Stomach (tissue), 9 donors: ENCODE results near the gene AP4E1. TPM values are rescaled to one million over a fixed set of nuclear protein-coding genes. Genes with fewer than 3 reads are reported as not detected.

ENCODE experiments used
- DNase-seq, 2 donors: peaks; one replicate each; pipeline versions ENCODE4 v3.0.0 to v3.0.0-alpha.2; 2013 to 2019
- H3K27ac ChIP-seq, 5 donors: fragments of 200-600 bp in 4 of 5; sonication (generic) in 4 of 5; one replicate each; pipeline ENCODE4 v1.5.1; 2013 to 2019; ENCODE audit warnings: mild to moderate bottlenecking in 1 of 5, moderate library complexity in 1 of 5
- H3K27me3 ChIP-seq, 3 donors: fragments of 200-600 bp; sonication (generic); one replicate each; pipeline ENCODE4 v1.5.1; 2017 to 2019; ENCODE audit warnings: mixed run types in 1 of 3
- H3K36me3 ChIP-seq, 4 donors: fragments of 200-600 bp; sonication (generic); 1 replicate in 3 of 4; 2 replicates in 1 of 4; pipeline ENCODE4 v1.5.1; 2016 to 2019
- H3K4me1 ChIP-seq, 4 donors: fragments of 200-600 bp; sonication (generic); one replicate each; pipeline ENCODE4 v1.5.1; 2016 to 2019
- H3K4me3 ChIP-seq, 4 donors: fragments of 200-600 bp; sonication (generic) in 3 of 4; one replicate each; pipeline ENCODE4 v1.5.1; 2016 to 2019; ENCODE audit warnings: mild to moderate bottlenecking in 1 of 4
- H3K9me3 ChIP-seq, 4 donors: fragments of 200-600 bp; sonication (generic); one replicate each; pipeline ENCODE4 v1.5.1; 2016 to 2019
- EP300 ChIP-seq: sonication (generic); formaldehyde crosslinking; IDR thresholded peaks from one replicate; pipeline ENCODE4 v1.6.1; 2017; ENCODE audit warnings: antibody characterized with exemption
- POLR2A ChIP-seq, 4 donors: fragments of 450-650 bp; IDR thresholded peaks; one replicate each; pipeline ENCODE4 v1.6.1; 2016; ENCODE audit warnings: antibody characterized with exemption in 4 of 4, control low read depth in 2 of 4, mild to moderate bottlenecking in 1 of 4, moderate library complexity in 1 of 4
- POLR2AphosphoS5 ChIP-seq, 3 donors: sonication (generic); formaldehyde crosslinking; IDR thresholded peaks; one replicate each; pipeline ENCODE4 v1.6.1; 2016; ENCODE audit warnings: antibody characterized with exemption in 3 of 3
- WGBS, 5 donors: extraction: QIAGEN DNeasy Blood & Tissue Kit in 3 of 5; methylation state at CpG; one replicate each; pipeline versions ENCODE4 v1.1.5 to v1.1.7; 2013 to 2018; 5-methylcytosine and 5-hydroxymethylcytosine counted together
- intact Hi-C: fragments of 100-400 bp; cut with DNase I; formaldehyde crosslinking; loops from one replicate; pipeline ENCODE4 v1.15.1; 2023; ENCODE audit warnings: low total_unique reads
- polyA plus RNA-seq, 3 donors: library from polyadenylated mRNA; stranded (reverse); fragments of 200-250 nt; gene quantifications; one replicate each; pipeline ENCODE4 v1.2.3, GENCODE V29; 2013
- total RNA-seq, 5 donors: library from RNA; depleted of rRNA; stranded (reverse); fragments of >200 nt; gene quantifications; one replicate each; pipeline versions ENCODE4 v1.1.0 to v1.2.3, GENCODE V29; 2014 to 2016
- TF ChIP-seq, protein P1 (sequence below), 7 experiments: fragments of 450-650 bp in 4 of 7; fragments of 200-600 bp in 3 of 7; sonication (generic) in 3 of 7; IDR thresholded peaks; one replicate each; pipeline ENCODE4 v1.5.1; 2016 to 2019; ENCODE audit warnings: antibody characterized with exemption in 7 of 7, control low read depth in 2 of 7, mild to moderate bottlenecking in 1 of 7
- donor health status: healthy with polysubstance abuse.
- donor health status: Bipolar disorder and iron deficiency.
- donor health status: healthy.

The AP4E1 gene
- total and polyA plus RNA-seq, 8 donors: 1.8 to 31.9 (median 7.6) TPM

DNA sequence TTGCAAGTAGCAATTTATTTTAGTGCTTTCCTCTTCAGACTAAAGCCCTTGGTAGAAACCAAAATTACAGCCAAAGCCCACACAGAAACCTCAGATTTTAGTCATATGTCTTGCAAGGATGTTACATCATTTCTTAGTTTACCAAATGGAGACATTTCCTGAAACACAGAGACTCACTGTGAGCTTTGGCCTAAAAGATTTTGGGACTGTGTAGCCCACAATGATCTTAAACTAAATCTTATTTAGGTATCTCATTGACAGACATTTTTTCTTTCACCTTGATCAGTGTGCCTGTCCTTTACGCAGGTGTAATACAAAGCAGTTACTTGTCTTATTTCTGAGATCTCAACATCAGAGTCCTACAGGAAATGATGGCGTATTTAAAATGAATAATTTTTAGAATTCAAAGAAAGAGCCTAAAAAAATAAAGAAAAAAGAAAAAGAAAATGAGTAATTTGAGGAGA is 27.8 kb upstream of the AP4E1 start:
- WGBS, 5 donors: 81 to 89% (median 86%) methylated on average over 2 of the region's 2 CpGs
- peak overlapping the region in 3 of 5 donors; percentile 25 to 74 (median 31) for H3K27ac ChIP-seq
- TF ChIP-seq POLR2A (IDR thresholded peaks at IDR 0.05) (no peak), EP300 (no peak), POLR2AphosphoS5 (IDR thresholded peaks at IDR 0.05) (no peak)
- TF ChIP-seq, protein P1, sequence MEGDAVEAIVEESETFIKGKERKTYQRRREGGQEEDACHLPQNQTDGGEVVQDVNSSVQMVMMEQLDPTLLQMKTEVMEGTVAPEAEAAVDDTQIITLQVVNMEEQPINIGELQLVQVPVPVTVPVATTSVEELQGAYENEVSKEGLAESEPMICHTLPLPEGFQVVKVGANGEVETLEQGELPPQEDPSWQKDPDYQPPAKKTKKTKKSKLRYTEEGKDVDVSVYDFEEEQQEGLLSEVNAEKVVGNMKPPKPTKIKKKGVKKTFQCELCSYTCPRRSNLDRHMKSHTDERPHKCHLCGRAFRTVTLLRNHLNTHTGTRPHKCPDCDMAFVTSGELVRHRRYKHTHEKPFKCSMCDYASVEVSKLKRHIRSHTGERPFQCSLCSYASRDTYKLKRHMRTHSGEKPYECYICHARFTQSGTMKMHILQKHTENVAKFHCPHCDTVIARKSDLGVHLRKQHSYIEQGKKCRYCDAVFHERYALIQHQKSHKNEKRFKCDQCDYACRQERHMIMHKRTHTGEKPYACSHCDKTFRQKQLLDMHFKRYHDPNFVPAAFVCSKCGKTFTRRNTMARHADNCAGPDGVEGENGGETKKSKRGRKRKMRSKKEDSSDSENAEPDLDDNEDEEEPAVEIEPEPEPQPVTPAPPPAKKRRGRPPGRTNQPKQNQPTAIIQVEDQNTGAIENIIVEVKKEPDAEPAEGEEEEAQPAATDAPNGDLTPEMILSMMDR (IDR thresholded peaks at IDR 0.05): no peak
- intact Hi-C loops: no loop called here
- peaks cover 15 to 38% (median 27%) of the 10 kb centered on the region in 4 donors for H3K4me1 ChIP-seq
- DNase-seq: no peak
- no peaks in the 10 kb centered on the region for H3K27me3 ChIP-seq
- H3K9me3 ChIP-seq: no peaks in the 10 kb centered on the region
- H3K36me3 ChIP-seq: no peaks in the 10 kb centered on the region
- H3K4me3 ChIP-seq: no peak overlapping the region

DNA sequence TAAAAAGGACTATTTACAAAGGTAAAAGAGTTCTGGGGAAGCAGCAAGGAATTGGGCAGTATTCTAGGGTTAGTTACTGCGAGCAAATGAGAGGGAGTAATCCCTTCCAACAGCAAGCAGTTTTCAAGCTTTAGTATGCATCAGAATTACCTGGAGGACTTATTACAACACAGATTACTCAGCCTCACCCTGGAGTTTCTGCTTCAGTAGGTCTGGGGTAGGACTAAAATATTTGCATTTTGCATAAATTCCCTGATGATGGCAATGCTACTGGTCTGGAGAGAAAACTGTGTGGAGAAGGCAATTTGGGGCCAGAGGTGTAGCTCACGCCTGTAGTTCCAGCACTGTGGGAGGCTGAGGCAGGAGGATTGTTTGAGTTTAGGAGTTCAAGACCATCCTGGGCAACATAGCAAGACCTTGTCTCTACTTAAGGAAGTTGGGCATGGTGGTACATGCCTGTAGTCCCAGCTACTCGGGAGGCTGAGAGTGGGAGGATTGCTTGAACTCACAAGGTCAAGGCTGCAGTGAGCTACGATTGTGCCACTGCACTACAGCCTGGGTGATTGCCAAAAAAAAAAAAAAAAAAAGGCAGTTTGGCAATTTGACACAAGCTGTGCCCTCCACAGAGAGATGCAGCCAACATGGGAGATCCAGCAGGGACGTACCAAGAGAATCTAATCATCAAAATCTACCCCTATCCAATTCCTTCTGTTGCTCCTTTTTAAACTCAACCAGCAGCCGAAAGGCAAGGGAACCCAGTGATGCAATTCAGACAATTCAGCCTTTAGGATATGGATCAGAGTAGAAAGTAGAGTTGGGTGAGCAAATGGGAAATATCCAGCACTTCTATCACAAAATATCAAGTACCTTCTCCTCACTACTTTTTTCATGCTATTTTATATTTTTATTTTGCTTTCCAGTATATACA is 27.1 kb upstream of the AP4E1 start:
- H3K9me3 ChIP-seq: no peaks in the 10 kb centered on the region
- H3K27me3 ChIP-seq: no peaks in the 10 kb centered on the region
- no peaks in the 10 kb centered on the region for H3K36me3 ChIP-seq
- intact Hi-C loops: no loop called here
- 58 to 67% (median 60%) methylated on average over 6 of the region's 6 CpGs for WGBS, 5 donors
- TF ChIP-seq POLR2AphosphoS5 (IDR thresholded peaks at IDR 0.05): no peak
- TF ChIP-seq EP300: no peak
- TF ChIP-seq POLR2A (IDR thresholded peaks at IDR 0.05): no peak
- TF ChIP-seq, protein P1 (IDR thresholded peaks at IDR 0.05): no peak
- H3K27ac ChIP-seq: peak overlapping the region in 3 of 5 donors; percentile 25 to 74 (median 31)
- no peak for DNase-seq
- no peak overlapping the region for H3K4me3 ChIP-seq
- peaks cover 22 to 40% (median 27%) of the 10 kb centered on the region in 4 donors for H3K4me1 ChIP-seq

DNA sequence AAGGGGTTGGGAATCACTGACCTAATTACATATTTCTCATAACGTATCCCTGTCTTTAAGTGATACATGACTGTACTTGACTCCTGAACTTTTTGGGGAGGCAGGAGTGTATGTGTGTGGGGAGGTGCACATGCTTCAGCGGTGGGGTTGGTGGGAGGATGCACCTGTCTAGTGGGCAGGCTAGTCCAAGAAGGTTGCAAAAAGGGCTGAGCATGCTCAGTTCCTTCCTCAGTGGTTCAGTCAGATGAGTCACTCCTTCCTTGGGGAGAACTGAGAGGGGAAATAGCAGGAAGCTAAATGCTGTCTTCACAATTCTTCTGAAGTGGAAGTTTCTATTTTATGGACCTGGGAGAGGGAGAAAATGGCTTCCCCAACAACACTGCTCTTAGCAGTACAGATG is 24.6 kb upstream of the AP4E1 start:
- intact Hi-C loops: no loop called here
- WGBS, 5 donors: 67 to 79% (median 71%) methylated on average over 2 of the region's 2 CpGs
- peak in 1 of 2 donors; percentile 16 for DNase-seq

DNA sequence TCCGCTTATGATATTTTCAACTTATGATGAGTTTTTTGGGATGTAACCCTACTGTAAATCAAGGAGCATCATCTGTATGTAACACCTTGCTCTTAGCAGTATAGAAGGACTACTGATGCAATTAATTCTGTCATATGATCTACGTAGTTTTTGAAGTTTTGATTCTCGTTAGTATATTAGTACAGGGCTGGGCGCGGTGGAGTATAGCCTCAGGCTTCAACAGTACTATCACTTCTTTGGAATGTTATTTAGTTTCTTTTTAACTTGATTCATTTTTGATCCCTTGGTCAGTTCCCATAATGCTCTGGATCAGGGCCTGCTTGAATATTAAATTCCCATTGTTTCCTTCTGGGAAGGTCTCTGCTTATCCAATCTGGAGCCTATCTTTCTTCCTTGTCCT is 23.9 kb upstream of the AP4E1 start:
- DNase-seq: no peak
- H3K4me3 ChIP-seq: no peak overlapping the region
- no peaks in the 10 kb centered on the region for H3K27me3 ChIP-seq
- TF ChIP-seq POLR2A (IDR thresholded peaks at IDR 0.05): no peak
- no peak for TF ChIP-seq POLR2AphosphoS5 (IDR thresholded peaks at IDR 0.05)
- TF ChIP-seq, protein P1 (IDR thresholded peaks at IDR 0.05): no peak
- TF ChIP-seq EP300: no peak
- intact Hi-C loops: no loop called here
- H3K9me3 ChIP-seq: no peaks in the 10 kb centered on the region
- 57 to 66% (median 65%) methylated on average over 5 of the region's 5 CpGs for WGBS, 5 donors
- H3K4me1 ChIP-seq: peaks cover 18 to 30% (median 20%) of the 10 kb centered on the region in 4 donors
- peak overlapping the region in 4 of 5 donors; percentile 74 to 84 (median 80) for H3K27ac ChIP-seq
- H3K36me3 ChIP-seq: no peaks in the 10 kb centered on the region

More for the DNA sequence above, 24.6 kb upstream of the AP4E1 start:
- Histone ChIP-seq H3K4me3 (no peak overlapping the region), H3K4me1 (peaks cover 18 to 30% (median 20%) of the 10 kb centered on the region in 4 donors), H3K27ac (peak overlapping the region in 3 of 5 donors; percentile 74 to 84 (median 81)), H3K9me3 (no peaks in the 10 kb centered on the region), H3K36me3 (no peaks in the 10 kb centered on the region), H3K27me3 (no peaks in the 10 kb centered on the region)
- TF ChIP-seq EP300 (no peak), POLR2A (IDR thresholded peaks at IDR 0.05) (no peak), POLR2AphosphoS5 (IDR thresholded peaks at IDR 0.05) (no peak)
- TF ChIP-seq, protein P1 (IDR thresholded peaks at IDR 0.05): no peak
